GM12878 (cell line): ENCODE results near the gene MARCHF6. TPM values are rescaled to one million over a fixed set of nuclear protein-coding genes. Genes with fewer than 3 reads are reported as not detected.

Source experiments
- ATAC-seq: fragments of 200-7000 bp; cut with Tn5 transposase; 3 replicates; pipeline ENCODE4 v1.9.1; 2020; ENCODE audit warnings: mild to moderate bottlenecking, moderate library complexity
- BruUV-seq: library from RNA; stranded (reverse); fragments of 400-500 nt; replicated peaks from 2 replicates; lab custom pipeline; 2021; lab: Mats Ljungman, UMichigan
- CTCF ChIA-PET: fragments of 300-600 bp; sonication (Branson Sonifier 250); formaldehyde crosslinking; extraction: SDS; loops from one replicate; lab custom pipeline; 2021; ENCODE audit warnings: inconsistent platforms; lab: Yijun Ruan, JAX
- POLR2A ChIA-PET: fragments of 350-600 bp; formaldehyde crosslinking; extraction: SDS; loops from one replicate; lab custom pipeline; 2021; ENCODE audit warnings: inconsistent platforms; lab: Charles Lee
- RAD21 ChIA-PET: fragments of 300-600 bp; sonication (Branson Sonifier 250); formaldehyde crosslinking; loops from one replicate; lab custom pipeline; 2023; ENCODE audit warnings: antibody characterized with exemption; ENCODE audit not compliant: unreplicated experiment; lab: Charles Lee
- SMC1A ChIA-PET: fragments of 300-600 bp; sonication (Branson Sonifier 250); formaldehyde crosslinking; loops from one replicate; lab custom pipeline; 2023; ENCODE audit not compliant: unreplicated experiment, uncharacterized antibody; lab: Charles Lee
- DNase-seq: peaks from one replicate; pipeline ENCODE4 v3.0.0-alpha.2; 2011; ENCODE audit warnings: low read depth, low spot score
- FAIRE-seq: peaks from 3 replicates; lab custom pipeline; 2011; peaks lifted over from hg19 to GRCh38; lab: Jason Lieb, UNC
- H2AFZ ChIP-seq: 2 replicates; pipeline ENCODE4 v1.6.0; 2011; ENCODE audit warnings: low read depth, low read length, control low read depth; ENCODE audit not compliant: control insufficient read depth
- H3K27ac ChIP-seq: 2 replicates; pipeline ENCODE4 v1.5.1; 2011; ENCODE audit warnings: control low read depth; ENCODE audit not compliant: control insufficient read depth, insufficient read depth
- H3K27me3 ChIP-seq, 2 experiments: replicated peaks in 1 of 2; 2 replicates each; pipeline versions ENCODE4 v1.6.0 to v1.6.1; 2011; ENCODE audit warnings: low read length in 1 of 2; ENCODE audit not compliant: control insufficient read depth in 2 of 2, insufficient read depth in 2 of 2
- H3K36me3 ChIP-seq, 2 experiments: 2 replicates each; pipeline ENCODE4 v1.5.1; 2011; ENCODE audit warnings: low read length in 1 of 2; ENCODE audit not compliant: control insufficient read depth in 2 of 2, insufficient read depth in 2 of 2
- H3K4me1 ChIP-seq: 2 replicates; pipeline ENCODE4 v1.6.1; 2011; ENCODE audit warnings: mild to moderate bottlenecking, low read length, moderate library complexity, mixed read lengths; ENCODE audit not compliant: control insufficient read depth, insufficient read depth
- H3K4me2 ChIP-seq: 2 replicates; pipeline ENCODE4 v1.6.0; 2011; ENCODE audit warnings: control low read depth; ENCODE audit not compliant: control insufficient read depth, insufficient read depth
- H3K4me3 ChIP-seq: fragments of 200-600 bp; sonication (generic); 2 replicates; pipeline ENCODE4 v1.5.1; 2016
- H3K79me2 ChIP-seq: 2 replicates; pipeline ENCODE4 v1.6.0; 2011; ENCODE audit warnings: low read length; ENCODE audit not compliant: control insufficient read depth, insufficient read depth
- H3K9ac ChIP-seq: 2 replicates; pipeline ENCODE4 v1.8.0; 2011; ENCODE audit warnings: low read length, control low read depth, mixed read lengths; ENCODE audit not compliant: control insufficient read depth, insufficient read depth
- H3K9me3 ChIP-seq: replicated peaks from 3 replicates; pipeline ENCODE4 v1.5.1; 2011; ENCODE audit warnings: mild to moderate bottlenecking, low read length; ENCODE audit not compliant: control insufficient read depth, insufficient read depth
- H4K20me1 ChIP-seq: 2 replicates; pipeline ENCODE4 v1.6.0; 2011; ENCODE audit not compliant: control insufficient read depth, insufficient read depth
- IKZF1 ChIP-seq: fragments of 450-650 bp; conservative IDR thresholded peaks from 2 replicates; pipeline ENCODE4 v1.6.1; 2017; ENCODE audit warnings: antibody characterized with exemption, mild to moderate bottlenecking
- MTA2 ChIP-seq: fragments of 450-650 bp; IDR thresholded peaks from 2 replicates; pipeline ENCODE4 v1.6.1; 2016; ENCODE audit warnings: low read depth, mild to moderate bottlenecking, moderate library complexity
- TCF7 ChIP-seq: IDR thresholded peaks from 2 replicates; pipeline ENCODE4 v1.6.1; 2014; ENCODE audit warnings: antibody characterized with exemption, borderline replicate concordance
- ZNF207 ChIP-seq: fragments of 450-650 bp; IDR thresholded peaks from 2 replicates; pipeline ENCODE4 v1.6.1; 2014; ENCODE audit warnings: antibody characterized with exemption, mild to moderate bottlenecking, borderline replicate concordance
- ZZZ3 ChIP-seq: IDR thresholded peaks from 2 replicates; pipeline ENCODE4 v1.6.1; 2011; ENCODE audit warnings: low read depth; ENCODE audit not compliant: control insufficient read depth, insufficient read length
- WGBS: methylation state at CpG from one replicate; pipeline ENCODE4 v1.1.6; 2016; ENCODE audit warnings: low lambda C conversion rate; ENCODE audit not compliant: insufficient replicate concordance, insufficient coverage; ENCODE audit errors: missing lambda C conversion rate; 5-methylcytosine and 5-hydroxymethylcytosine counted together
- in situ Hi-C: fragments of 300-500 bp; cut with MboI; formaldehyde crosslinking; loops from 9 replicates; pipeline ENCODE4 v1.14.3; 2018; ENCODE audit warnings: mixed read lengths
- intact Hi-C: fragments of 100-400 bp; cut with micrococcal nuclease; formaldehyde crosslinking; loops from one replicate; pipeline ENCODE4 v1.14.2; 2022; ENCODE audit not compliant: unreplicated experiment
- polyA plus RNA-seq, 11 experiments: library from polyadenylated mRNA; depleted of rRNA in 4 of 11; unstranded in 6 of 11; stranded (reverse) in 5 of 11; fragments of >200 nt; fragmentation: Nextera tagmentation in 4 of 11; fragmentation: Illumina TruSeq in 1 of 11; extraction: Ambion mirVana in 4 of 11; extraction: Trizol in 1 of 11; gene quantifications; 1 replicate in 1 of 11; 2 replicates in 10 of 11; pipeline versions ENCODE4 v1.2.1 to v1.2.3, GENCODE V29; 2011 to 2016; ENCODE audit warnings: inconsistent platforms in 2 of 11, missing spikeins in 2 of 11, low read depth in 1 of 11
- total RNA-seq, 4 experiments: library from RNA; depleted of rRNA in 3 of 4; stranded (reverse); fragments of >200 nt in 3 of 4; fragmentation: Illumina TruSeq in 1 of 4; extraction: Trizol in 1 of 4; gene quantifications; 2 replicates each; pipeline versions ENCODE4 v1.2.1 to v1.2.3, GENCODE V29; 2013 to 2021
- TF ChIP-seq, protein P1 (sequence below): IDR thresholded peaks from 2 replicates; pipeline ENCODE4 v1.6.1; 2012; ENCODE audit warnings: improper control_type of control experiment, low read depth, low read length; ENCODE audit not compliant: insufficient replicate concordance

MARCHF6 gene
- total and polyA plus RNA-seq, 10 of the 15 experiments (the other 5 are each of a cell fraction or from before 2014, with no cell fraction given), result 39.1 to 172 (median 61.0) TPM

GRCh38 chr5:10339058-10339811 lies 14.3 kb upstream of the MARCHF6 start:
- H3K36me3 ChIP-seq, result no peaks in the 10 kb centered on the region
- H3K9me3 ChIP-seq, result no peaks in the 10 kb centered on the region
- H3K9ac ChIP-seq, result no peak overlapping the region
- DNase-seq, result no peak
- in situ Hi-C loops (no loop called here), intact Hi-C loops (no loop called here)
- BruUV-seq, result no TSS peak
- H3K4me1 ChIP-seq, result no peaks in the 10 kb centered on the region
- RAD21 ChIA-PET, result no interaction called here
- FAIRE-seq, result no peak
- no peaks in the 10 kb centered on the region for H3K79me2 ChIP-seq
- CTCF ChIA-PET, result no interaction called here
- no peak for ATAC-seq
- H3K27me3 ChIP-seq, result no peaks in the 10 kb centered on the region
- WGBS, result 62% methylated on average over 19 of the region's 19 CpGs
- H4K20me1 ChIP-seq, result no peaks in the 10 kb centered on the region
- H3K4me3 ChIP-seq, result no peak overlapping the region
- H2AFZ ChIP-seq, result no peak overlapping the region
- no peak overlapping the region for H3K27ac ChIP-seq
- POLR2A ChIA-PET, result no interaction called here
- H3K4me2 ChIP-seq, result no peak overlapping the region
- TF ChIP-seq MTA2 (no peak), IKZF1 (no peak), ZNF207 (no peak), ZZZ3 (no peak), TCF7 (no peak)
- TF ChIP-seq, protein P1, sequence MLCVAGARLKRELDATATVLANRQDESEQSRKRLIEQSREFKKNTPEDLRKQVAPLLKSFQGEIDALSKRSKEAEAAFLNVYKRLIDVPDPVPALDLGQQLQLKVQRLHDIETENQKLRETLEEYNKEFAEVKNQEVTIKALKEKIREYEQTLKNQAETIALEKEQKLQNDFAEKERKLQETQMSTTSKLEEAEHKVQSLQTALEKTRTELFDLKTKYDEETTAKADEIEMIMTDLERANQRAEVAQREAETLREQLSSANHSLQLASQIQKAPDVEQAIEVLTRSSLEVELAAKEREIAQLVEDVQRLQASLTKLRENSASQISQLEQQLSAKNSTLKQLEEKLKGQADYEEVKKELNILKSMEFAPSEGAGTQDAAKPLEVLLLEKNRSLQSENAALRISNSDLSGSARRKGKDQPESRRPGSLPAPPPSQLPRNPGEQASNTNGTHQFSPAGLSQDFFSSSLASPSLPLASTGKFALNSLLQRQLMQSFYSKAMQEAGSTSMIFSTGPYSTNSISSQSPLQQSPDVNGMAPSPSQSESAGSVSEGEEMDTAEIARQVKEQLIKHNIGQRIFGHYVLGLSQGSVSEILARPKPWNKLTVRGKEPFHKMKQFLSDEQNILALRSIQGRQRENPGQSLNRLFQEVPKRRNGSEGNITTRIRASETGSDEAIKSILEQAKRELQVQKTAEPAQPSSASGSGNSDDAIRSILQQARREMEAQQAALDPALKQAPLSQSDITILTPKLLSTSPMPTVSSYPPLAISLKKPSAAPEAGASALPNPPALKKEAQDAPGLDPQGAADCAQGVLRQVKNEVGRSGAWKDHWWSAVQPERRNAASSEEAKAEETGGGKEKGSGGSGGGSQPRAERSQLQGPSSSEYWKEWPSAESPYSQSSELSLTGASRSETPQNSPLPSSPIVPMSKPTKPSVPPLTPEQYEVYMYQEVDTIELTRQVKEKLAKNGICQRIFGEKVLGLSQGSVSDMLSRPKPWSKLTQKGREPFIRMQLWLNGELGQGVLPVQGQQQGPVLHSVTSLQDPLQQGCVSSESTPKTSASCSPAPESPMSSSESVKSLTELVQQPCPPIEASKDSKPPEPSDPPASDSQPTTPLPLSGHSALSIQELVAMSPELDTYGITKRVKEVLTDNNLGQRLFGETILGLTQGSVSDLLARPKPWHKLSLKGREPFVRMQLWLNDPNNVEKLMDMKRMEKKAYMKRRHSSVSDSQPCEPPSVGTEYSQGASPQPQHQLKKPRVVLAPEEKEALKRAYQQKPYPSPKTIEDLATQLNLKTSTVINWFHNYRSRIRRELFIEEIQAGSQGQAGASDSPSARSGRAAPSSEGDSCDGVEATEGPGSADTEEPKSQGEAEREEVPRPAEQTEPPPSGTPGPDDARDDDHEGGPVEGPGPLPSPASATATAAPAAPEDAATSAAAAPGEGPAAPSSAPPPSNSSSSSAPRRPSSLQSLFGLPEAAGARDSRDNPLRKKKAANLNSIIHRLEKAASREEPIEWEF, result no peak
- SMC1A ChIA-PET, result no interaction called here
